Lower leg skin (tissue), 3 donors: ENCODE measurements around the gene TPRN.

Experiments used
- CTCF ChIP-seq, 3 donors: fragments of 450-650 bp; IDR thresholded peaks; one replicate each; pipeline ENCODE4 v1.5.1; 2016; ENCODE audit warnings: antibody characterized with exemption in 3 of 3, mild to moderate bottlenecking in 3 of 3, moderate library complexity in 2 of 3
- POLR2A ChIP-seq, 2 donors: fragments of 450-650 bp; IDR thresholded peaks; one replicate each; pipeline ENCODE4 v1.6.1; 2016 to 2017; ENCODE audit warnings: antibody characterized with exemption in 2 of 2, mild to moderate bottlenecking in 1 of 2, moderate library complexity in 1 of 2

- no peak for TF ChIP-seq POLR2A (IDR thresholded peaks at IDR 0.05)
- TF ChIP-seq CTCF (IDR thresholded peaks at IDR 0.05), result no peak
Measured at GRCh38 chr9:137247135-137247915, 46.8 kb upstream of the TPRN start.
